GM19240 (cell line): Measurements from ENCODE around the gene NPTX1.

Experiments used
- DNase-seq: peaks from one replicate; pipeline ENCODE4 v3.0.0; 2011; ENCODE audit warnings: low spot score; ENCODE audit not compliant: insufficient read length

Gene NPTX1

DNA sequence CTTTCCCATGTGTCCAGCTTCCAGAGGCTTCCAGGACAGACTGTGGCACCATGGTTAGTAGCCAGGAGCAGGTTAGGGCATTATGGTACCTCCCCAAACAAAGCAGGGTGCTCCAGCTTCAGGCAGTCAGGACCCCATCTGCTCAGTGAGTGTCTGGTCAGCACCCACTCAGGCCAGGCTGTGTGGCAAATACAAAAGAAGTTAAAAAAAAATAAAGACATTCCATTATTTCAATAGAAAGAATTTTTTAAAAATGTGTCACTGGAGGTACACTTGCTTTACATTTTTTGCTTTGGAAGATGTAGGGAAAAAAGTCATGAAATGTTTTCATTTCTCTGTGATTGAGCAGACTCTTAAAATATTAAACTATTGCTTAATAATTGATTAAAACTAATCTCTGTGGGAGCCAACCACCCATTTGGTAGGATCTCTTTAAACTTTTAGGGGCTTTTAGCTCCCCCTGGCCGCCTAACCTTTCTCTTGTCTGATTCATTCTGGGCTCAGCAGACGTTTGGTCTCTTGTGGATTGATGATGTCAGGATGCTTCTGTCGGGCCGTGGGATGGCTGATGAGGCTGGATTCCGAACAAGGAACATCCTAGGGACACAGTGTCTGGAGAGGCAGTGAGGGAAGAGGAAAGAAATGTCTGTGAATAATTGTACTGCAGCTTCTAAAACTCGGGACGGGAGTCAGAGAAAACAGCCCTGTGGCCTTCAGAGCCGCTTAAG is 28.4 kb upstream of the NPTX1 start:
- no peak for DNase-seq

DNA sequence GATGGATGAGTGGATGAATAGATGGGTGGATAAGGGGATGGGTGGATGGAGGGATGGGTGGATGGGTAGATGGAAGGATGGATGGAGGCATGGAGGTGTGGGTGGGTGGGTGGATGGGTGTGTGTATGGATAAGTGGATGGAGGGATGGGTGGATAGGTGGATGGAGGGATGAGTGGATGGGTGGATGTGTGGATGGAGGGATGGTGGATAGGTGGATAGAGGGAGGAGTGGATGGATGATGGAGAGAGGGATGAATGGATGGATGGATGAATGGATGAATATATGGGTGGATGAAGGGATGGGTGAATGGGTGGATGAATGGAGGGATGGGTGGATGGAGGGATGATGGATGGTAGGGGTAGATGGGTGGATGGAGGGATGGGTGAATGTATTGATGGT is 27.5 kb upstream of the NPTX1 start:
- no peak for DNase-seq

DNA sequence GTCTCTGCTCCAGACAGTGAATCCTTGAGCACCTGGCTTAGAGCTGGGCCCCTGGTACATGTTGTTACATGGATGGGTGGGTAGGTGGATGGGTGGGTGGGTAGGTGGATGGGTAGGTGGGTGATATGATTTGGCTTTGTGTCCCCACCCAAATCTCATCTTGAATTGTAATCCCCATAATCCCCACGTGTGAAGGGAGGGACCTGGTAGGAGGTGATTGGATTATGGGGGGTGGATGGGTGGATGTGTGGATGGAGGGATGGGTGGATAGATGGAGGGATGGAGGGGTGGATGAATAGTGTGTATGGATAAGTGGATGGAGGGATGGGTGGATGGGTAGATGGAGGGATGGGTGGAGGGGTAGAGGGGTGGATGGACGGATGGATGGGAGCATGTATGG is 26.6 kb upstream of the NPTX1 start:
- no peak for DNase-seq

DNA sequence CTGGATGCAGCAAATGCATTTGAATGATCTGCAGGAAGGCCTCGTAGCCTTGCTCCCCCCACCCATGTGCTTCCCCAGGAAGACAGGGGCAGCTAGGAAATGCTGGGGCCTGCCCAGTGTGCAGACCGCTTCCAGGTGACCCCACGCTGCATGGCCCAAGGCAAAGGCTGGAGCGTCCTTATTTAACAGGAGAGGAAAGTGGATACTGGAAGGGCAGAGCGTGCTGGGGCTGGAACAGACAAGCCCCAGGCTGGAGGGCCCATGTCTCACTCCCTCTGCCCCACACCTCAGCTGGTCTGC is 26.1 kb upstream of the NPTX1 start:
- no peak for DNase-seq

DNA sequence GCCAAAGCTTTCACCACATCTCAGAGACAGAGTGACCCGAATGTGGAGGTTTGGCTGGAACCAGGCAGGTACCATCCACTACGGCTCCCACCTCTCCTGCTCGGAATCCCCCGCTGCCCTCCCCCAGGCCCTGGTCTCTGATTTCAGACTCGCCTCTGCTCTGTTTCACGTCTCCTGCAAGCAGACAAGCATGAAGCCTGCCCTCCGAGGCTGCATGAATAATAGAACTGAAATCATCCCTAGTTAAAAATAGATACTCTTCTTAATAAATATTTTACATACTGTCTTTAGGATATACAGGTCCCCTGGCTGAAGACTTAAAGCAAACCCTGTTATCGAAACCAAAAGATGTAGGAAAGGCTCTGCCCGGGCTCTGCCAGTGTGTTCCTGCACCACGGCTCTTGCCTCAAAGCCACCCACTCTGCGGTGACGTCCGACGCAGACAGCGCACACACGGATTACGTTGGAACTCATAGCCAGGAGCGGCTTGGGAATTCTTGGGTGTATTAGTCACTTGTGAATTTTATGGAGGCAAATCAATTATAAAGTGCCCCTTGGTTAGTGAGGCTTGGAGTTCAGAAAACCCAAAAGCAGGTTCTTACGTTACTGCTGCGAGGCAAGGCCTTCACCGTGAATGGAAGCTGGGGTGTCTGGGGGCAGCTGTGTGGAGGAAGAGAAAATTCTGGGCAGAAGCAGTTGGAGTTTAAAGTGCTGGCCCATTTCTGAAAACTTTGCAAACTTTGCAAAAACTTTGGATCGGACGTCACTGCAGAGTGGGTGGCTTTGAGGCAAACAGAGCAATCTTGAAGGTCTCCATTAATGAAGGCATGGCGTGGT is 25.6 kb upstream of the NPTX1 start:
- no peak for DNase-seq

DNA sequence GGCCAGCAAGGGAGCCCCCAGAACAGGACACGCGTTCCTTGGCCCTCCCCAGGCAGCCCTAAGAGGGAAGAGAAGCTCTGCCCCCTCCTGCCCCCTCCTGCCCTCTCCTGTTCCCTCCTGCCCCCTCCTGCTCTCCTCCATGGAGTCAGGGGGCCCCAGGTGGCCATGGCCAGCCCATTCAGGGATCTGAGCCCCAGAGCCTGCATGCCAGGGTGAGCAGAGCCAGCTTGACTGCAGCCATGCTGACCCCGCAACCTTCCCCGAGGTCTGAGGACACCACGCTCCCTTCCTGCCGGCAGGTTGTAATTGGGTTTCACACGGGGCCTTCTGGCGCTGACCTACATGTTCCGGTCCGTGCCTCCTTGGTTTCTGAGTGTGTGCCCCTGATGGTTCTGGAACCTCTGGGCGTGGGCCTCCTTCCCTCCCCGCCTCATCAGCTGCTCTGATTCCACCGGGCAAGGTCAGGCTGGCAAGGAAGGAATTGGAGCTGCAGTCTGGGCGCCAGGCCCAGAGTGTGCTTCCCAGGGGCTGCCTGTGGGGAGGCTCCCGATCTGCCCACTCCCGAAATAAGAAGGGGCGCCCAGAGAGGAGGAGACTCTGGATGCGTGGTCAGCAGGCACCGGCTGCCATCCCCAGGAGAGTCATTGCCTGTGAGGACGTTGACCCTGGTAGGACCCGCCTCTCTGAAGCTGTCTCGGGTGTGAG is 23.7 kb upstream of the NPTX1 start:
- no peak for DNase-seq

DNA sequence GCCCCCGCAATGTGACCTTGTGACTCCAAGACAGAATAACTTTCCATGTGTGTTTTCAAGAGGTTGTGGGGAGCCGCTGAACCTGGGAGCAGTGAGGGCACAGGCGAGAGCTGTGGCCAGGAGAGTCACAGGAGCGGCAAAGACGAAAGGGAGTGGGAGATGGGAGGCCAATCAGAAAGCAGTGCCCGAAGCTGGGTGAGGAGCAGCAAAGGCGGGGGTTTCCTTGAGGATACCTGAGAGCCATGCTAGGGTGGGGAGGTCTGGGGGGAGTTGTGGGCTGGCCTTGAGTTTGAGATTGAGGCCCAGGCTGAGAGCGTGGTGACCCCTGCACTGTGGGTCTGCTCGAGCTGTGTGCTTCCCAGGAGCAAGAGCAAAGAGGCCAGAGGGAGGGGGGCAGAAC is 23.2 kb upstream of the NPTX1 start:
- no peak for DNase-seq

DNA sequence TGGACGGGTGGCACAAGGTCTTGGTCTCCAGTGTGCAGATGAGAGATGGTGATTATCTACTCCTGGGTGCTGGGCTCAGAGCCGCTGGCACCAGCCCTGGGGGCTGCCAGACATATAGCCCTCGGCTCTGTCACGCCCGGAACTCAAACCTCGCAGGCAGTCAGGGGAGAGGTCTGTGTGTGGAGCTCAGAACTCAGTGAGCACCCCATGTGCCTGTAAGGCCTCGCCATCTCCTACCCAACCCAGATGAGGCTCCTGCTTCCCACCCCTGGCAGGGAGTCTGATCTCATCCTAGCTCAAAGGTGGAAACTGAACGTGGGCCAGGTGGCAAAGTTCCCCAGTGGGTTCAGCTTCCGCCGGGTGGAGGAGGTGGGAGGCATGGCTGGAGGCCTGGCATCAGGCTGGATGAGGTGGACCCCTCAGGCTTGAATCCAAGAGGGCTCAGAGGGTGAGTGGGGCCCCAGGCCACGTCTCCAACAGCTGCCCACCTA is 22.6 kb upstream of the NPTX1 start:
- no peak for DNase-seq

DNA sequence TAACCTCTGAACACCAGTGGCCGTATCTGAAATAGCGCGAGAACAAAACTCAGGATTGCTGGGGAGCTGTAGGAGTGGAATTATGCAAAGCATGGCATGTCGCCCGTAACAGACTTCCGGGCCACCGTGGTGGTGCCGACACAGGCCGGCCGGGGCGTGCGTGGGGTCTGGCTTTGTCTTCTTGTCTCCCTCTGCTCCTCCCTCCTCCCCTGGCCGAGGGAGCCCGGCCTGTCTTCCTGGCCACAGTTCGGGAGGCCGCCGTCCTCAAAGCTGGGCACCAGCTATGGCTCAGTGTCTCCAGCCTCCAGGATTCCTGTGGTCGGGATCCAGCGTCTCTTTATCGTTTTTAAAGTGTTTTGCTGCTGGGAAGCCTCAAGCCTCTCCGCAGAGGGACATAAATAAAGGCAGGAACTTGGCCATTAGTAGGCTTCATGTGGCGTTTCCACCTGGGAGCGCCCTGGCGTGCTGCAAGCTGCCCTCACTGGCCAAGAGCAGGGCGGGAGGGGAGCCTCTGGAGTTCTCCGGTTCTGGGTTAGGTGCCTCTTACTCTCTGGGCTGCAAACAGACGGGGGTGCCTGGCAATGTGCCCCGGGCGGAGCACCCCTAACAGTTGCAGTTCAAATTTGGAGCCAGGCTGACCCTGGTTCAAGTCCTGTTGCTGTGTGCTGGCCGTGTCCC is 22.0 kb upstream of the NPTX1 start:
- DNase-seq: no peak

DNA sequence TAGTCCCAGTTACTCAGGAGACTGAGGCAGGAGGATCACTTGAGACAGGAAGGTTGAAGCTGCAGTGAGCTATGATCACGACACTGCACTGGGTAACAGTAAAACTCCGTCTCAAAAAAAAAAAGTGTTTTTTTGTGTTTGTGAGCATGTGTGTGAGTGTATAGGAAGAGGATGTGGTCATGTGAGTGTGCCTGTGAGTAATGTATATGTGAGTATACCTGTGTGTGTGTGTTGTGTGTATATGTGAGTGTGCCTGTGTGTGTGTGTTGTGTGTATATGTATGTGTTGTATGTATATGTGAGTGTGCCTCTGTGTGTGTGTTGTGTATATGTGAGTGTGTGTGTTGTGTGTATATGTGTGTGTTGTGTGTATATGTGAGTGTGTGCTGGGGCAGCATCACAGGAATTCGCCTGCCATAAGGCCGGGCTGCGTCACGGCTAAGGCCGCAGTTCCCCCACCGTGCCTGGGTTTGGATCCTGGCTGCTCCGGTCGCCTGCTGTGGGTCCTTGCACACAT is 21.4 kb upstream of the NPTX1 start:
- no peak for DNase-seq

DNA sequence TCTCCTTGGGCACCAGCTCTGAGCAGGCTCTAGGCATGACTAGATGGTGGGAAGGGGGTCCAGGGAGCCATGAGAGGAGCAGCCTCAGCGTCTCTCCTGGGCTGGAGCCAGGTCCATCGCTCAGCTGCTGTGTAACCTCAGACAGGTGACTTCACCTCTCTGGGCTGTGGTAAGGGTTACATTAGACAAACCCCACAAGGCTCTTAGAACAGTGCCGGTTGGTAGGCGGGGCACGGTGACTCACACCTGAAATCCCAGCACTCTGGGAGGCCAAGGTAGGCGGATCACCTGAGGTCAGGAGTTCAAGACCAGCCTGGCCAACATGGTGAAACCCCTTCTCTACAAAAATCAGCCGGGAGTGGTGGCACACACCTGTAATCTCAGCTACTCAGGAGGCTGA is 18.1 kb upstream of the NPTX1 start:
- no peak for DNase-seq

DNA sequence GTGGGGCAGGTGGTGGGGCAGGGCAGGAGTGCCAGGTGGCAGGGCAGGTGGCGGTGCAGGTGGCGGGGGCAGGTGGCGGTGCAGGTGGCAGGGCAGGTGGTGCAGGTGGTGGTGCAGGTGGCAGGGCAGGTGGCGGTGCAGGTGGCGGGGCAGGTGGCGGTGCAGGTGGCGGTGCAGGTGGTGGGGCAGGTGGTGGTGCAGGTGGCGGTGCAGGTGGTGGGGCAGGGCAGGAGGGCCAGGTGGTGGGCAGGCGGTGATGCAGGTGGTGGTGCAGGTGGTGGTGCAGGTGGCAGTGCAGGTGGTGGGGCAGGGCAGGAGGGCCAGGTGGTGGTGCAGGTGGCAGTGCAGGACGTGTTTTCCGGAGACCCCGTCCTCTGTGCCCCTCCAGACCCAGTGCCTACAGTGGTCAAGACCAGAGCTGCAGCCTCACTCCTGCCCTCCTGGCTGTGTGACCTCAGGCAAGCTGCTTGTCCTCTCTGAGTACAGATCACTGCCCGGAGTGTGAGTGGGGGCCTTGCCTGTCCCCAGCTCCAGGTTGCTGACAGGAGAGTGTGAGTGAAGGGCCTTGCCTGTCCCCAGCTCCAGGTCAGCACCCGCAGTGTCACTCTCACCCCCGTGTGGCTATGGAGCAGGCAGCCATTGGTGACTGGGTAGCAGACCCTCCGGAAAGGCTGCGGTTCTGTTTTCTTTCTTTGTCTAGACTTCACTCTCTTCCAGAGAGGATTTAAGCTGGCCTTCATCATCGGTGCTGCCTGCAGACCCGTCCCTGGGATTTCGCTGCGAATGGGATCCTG is 16.1 kb upstream of the NPTX1 start:
- no peak for DNase-seq

DNA sequence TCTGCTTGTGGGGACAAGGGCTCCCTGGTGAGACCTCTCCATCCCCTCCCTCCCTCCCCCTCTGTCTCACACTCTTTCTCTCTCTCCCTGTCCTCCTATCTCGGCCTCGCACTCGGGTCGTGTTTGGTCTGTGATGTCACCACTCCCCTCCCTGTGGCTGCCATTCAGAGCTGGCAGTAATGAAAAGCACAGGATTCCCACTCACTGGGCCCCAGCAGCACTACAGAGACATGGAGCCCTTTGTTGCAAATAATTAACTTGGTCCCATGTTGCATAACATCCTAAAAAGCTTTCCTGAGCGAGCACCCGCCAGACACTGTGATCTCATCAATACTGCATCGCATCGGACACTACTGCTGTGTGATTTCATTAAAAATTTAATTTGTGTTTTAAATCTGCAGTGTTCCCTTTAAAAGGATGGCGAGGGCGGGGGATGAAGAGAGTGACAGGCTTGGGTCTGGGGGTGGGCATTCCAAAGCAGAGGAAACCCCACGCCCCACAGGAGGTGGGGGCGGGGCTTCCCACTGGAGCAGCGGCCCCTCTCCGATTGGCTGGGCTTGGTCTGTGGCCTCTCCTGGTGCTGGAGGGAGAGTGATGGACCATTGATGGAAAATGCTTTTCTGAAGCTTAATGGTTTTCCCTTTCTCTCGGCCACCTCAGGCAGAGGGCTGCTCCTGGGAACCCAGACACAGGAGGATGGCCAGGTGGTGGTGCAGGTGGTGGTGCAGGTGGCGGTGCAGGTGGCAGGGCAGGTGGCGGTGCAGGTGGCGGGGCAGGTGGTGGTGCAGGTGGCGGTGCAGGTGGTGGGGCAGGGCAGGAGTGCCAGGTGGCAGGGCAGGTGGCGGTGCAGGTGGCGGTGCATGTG is 15.3 kb upstream of the NPTX1 start:
- no peak for DNase-seq

DNA sequence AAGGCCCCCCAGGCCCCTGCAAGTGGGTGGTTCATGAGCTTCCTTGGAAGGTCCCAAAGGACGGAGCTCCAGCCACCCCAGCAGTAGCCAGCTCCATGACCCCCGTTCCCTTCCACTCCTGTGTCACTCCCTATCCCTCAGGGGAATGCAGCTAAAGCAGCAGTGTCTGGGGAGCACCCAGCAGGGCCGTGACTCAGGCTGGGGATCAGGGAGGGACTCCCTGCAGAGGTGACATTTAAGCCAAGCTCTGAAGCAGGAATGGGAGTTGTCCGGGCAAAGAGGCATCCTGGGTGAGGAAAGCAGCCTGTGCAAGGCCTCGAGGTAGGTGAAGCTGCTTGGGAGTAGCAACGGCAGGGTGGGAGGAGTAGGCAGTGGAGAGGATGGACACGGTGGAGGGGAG is 11.1 kb upstream of the NPTX1 start:
- no peak for DNase-seq

DNA sequence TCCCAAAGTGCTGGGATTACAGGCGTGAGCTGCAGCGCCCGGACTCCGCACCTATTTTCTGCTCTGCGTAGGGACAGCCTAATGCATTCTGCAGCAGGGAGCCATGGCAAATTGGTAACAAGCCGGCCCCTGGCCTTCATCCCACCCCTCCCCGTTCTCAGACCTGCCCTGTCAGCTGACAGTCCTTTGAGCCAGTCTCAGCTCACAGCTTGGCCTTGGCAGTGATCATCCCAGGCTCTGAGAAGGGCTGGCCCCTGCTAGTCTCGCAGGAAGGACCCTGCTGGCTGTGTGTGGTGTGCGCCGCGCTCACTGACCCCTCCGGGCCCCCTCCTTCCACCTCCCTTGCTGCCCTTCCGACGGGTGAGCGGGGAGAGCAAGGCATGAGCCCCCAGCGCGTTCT is 10.3 kb upstream of the NPTX1 start:
- DNase-seq: no peak

DNA sequence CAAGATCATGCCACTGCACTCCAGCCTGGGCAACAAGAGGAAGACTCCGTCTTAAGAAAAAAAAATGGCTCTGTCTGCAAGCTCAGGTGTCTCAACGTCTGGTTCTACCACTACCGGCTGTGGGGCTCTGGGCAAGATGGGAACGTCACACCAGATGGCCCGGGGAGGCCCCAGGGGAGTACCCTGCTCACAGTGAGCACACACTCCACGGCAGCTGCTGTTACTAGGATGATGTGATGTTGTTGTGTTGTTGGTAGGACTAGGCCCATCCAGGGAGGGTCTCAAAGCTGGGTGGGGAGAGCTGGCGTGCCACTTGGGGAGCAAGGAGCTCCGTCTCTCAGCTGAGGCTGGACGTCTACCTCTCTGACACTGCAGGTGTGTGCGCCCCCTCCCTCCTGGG is 9.4 kb upstream of the NPTX1 start:
- no peak for DNase-seq

DNA sequence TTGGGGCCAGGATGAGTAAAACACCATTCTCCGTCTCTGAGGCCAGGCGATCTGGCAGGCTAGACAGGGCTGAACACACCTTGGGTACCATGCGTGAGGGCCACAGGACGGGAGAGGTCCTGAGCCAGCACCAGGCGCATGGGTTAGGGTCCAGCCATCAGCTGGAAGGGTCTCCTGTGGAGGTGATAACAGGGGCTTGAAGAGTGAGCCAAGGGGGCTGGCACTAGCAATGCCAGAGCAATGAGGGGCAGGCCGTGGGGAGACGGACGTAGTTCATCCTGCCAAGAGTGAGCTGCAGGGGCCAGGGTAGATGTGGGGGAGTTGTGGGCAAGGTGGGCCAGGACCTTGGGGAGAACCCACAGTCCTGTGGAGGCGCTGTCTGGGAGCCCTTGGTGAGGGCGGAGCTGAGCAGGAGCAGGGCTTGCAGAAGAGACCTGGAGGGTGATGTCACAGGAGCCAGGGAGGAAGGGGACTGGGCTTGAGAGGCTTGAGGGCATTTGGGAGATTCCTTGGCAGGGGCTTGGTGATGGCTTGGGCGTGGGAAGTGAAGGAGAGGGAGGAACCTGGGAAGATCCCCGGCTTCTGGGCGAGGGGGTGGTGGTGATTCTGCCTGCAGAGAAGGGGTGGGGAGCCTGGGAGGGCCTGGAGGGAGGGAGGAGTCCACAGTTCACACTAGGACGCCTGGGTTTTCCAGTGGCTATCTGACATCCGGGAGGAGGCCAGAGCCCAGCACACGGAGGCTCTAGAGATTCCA is 6.3 kb upstream of the NPTX1 start:
- DNase-seq: no peak

DNA sequence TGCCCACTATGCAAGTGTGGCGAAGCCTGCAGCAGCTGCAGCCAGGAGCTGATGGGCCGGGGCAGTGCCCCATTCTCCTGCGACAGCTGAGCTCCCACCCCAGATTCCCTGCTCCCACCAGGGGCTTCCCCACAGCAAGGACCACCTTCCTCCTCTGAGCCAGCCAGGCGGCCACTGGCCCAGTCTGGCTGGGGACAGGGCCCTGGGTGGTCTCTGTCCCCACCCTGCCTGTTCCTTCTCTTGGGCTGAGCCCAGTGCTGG is 5.6 kb upstream of the NPTX1 start:
- DNase-seq: no peak

DNA sequence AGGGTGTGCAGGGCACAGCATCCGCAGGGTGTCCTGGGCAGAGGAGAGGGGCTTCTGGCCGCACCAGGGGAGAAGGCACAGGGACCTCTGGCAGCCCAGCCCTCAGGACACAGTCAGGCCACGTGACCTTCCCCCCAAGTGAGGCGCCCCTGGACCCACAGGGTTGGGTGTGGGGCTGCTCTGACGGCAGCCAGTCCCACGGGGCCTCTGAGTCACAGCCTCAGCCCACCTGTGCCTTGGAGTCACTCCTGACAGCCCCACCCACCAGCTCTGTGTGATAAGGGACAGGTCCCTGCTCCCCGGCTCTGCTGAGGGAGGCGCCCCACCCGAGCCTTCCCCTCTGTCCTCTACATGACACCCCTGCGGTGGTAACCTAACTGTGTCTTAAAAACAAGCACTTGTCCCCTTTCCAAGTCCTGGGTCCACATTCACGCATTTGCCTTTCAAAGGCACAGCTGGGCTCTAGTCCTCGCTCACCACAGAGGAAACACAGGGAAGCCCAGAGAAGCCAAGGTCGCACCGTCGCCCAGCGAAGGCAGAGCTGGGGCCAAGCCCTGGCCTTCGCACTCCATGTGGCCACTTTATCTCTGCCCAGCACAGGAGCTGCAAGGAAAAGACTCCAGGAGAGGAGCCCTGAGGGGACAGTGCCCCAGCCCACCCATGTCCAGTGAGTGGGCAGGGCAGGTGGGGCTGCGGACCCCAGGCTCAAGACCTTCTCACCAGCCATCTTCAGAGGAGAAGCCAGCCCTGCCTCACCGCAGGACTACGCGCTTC is 5.1 kb upstream of the NPTX1 start:
- DNase-seq: no peak
